Measurements from ENCODE around the gene GLP1R. TPM values are rescaled to one million over a fixed set of nuclear protein-coding genes. Genes with fewer than 3 reads are reported as not detected.
A peak's percentile ranks its signal among the peaks of the same experiment; 100 is the strongest.

Gene GLP1R
- polyA plus RNA-seq, 1 donor (not counting 4 experiments of a cell fraction or from before 2014, with no cell fraction given): not detected

- Histone ChIP-seq H3K4me1 (ENCODE audit: control insufficient read depth, extremely low read depth, insufficient read depth, low read length) (no peaks in the 10 kb centered on the region), H3K79me2 (ENCODE audit: control insufficient read depth, insufficient read depth, low read length) (no peaks in the 10 kb centered on the region), H3K4me2 (ENCODE audit: control insufficient read depth, extremely low read depth, insufficient read depth, low read depth, low read length) (no peak overlapping the region), H3K4me3 (ENCODE audit: control insufficient read depth in 2 of 3, extremely low read depth in 1 of 3, insufficient read depth in 2 of 3, low read depth in 1 of 3, low read length in 3 of 3) (no peak overlapping the region), H2AFZ (ENCODE audit: control insufficient read depth, low read length) (no peak overlapping the region), H3K9ac (ENCODE audit: control insufficient read depth, extremely low read depth, insufficient read depth, low read length) (no peak overlapping the region), H3K9me3 (ENCODE audit: control insufficient read depth, low read depth, low read length) (no peaks in the 10 kb centered on the region), H3K36me3 (ENCODE audit: control insufficient read depth in 2 of 2, extremely low read depth in 1 of 2, insufficient read depth in 2 of 2, low read length in 2 of 2) (no peaks in the 10 kb centered on the region), H3K27ac (ENCODE audit: control insufficient read depth, insufficient read depth, low read length) (no peak overlapping the region), H3K9me1 (ENCODE audit: control insufficient read depth, extremely low read depth, insufficient read depth, low read length) (no peaks in the 10 kb centered on the region), H4K20me1 (ENCODE audit: control insufficient read depth, extremely low read depth, insufficient read depth, low read length) (no peaks in the 10 kb centered on the region), H3K27me3 (ENCODE audit: control insufficient read depth, extremely low read depth, insufficient read depth, low read length) (no peaks in the 10 kb centered on the region)
- FAIRE-seq: no peak
- dilution Hi-C loops (cut with MboI; ENCODE audit: extremely low pct_ligation_motif_present, low sequenced_read_pairs): no loop called here
- no peak for DNase-seq (ENCODE audit: low read depth, low spot score)
- TF ChIP-seq EZH2 (IDR thresholded peaks at IDR 0.05; ENCODE audit: low read length): no peak
- TF ChIP-seq CTCF (optimal IDR thresholded peaks at IDR 0.05 in 1 of 3, IDR thresholded peaks at IDR 0.05 in 1 of 3, conservative IDR thresholded peaks at IDR 0.05 in 1 of 3; ENCODE audit: extremely low read depth in 1 of 3, insufficient read depth in 2 of 3, low read length in 3 of 3): peak in 2 of 3 experiments; percentile 16 to 24
These were observed 39.8 kb downstream of the GLP1R start for GRCh38 chr6:39088331-39088730.

- DNase-seq (ENCODE audit: low read depth, low spot score): no peak
- H3K79me2 ChIP-seq (ENCODE audit: control insufficient read depth, insufficient read depth, low read length): no peaks in the 10 kb centered on the region
- no peak overlapping the region for H2AFZ ChIP-seq (ENCODE audit: control insufficient read depth, low read length)
- H3K4me3 ChIP-seq (ENCODE audit: control insufficient read depth in 2 of 3, extremely low read depth in 1 of 3, insufficient read depth in 2 of 3, low read depth in 1 of 3, low read length in 3 of 3): no peak overlapping the region
- no peaks in the 10 kb centered on the region for H3K27me3 ChIP-seq (ENCODE audit: control insufficient read depth, extremely low read depth, insufficient read depth, low read length)
- no peaks in the 10 kb centered on the region for H3K36me3 ChIP-seq (ENCODE audit: control insufficient read depth in 2 of 2, extremely low read depth in 1 of 2, insufficient read depth in 2 of 2, low read length in 2 of 2)
- no peak for FAIRE-seq
- H3K9me1 ChIP-seq (ENCODE audit: control insufficient read depth, extremely low read depth, insufficient read depth, low read length): no peaks in the 10 kb centered on the region
- H3K27ac ChIP-seq (ENCODE audit: control insufficient read depth, insufficient read depth, low read length): no peak overlapping the region
- no peaks in the 10 kb centered on the region for H3K4me1 ChIP-seq (ENCODE audit: control insufficient read depth, extremely low read depth, insufficient read depth, low read length)
- TF ChIP-seq CTCF (optimal IDR thresholded peaks at IDR 0.05 in 1 of 3, IDR thresholded peaks at IDR 0.05 in 1 of 3, conservative IDR thresholded peaks at IDR 0.05 in 1 of 3; ENCODE audit: extremely low read depth in 1 of 3, insufficient read depth in 2 of 3, low read length in 3 of 3) (no peak), EZH2 (IDR thresholded peaks at IDR 0.05; ENCODE audit: low read length) (no peak)
- H4K20me1 ChIP-seq (ENCODE audit: control insufficient read depth, extremely low read depth, insufficient read depth, low read length): no peaks in the 10 kb centered on the region
- no peak overlapping the region for H3K4me2 ChIP-seq (ENCODE audit: control insufficient read depth, extremely low read depth, insufficient read depth, low read depth, low read length)
- no peak overlapping the region for H3K9ac ChIP-seq (ENCODE audit: control insufficient read depth, extremely low read depth, insufficient read depth, low read length)
- dilution Hi-C loops (cut with MboI; ENCODE audit: extremely low pct_ligation_motif_present, low sequenced_read_pairs): no loop called here
- no peaks in the 10 kb centered on the region for H3K9me3 ChIP-seq (ENCODE audit: control insufficient read depth, low read depth, low read length)
These were observed 41.5 kb downstream of the GLP1R start for GRCh38 chr6:39090036-39090435.

All from keratinocyte (primary cell).